Iris pigment epithelial cell (primary cell): ENCODE data around the gene LPAR1.

ENCODE experiments used
- DNase-seq: peaks from one replicate; pipeline ENCODE4 v3.0.0-alpha.2; 2011; ENCODE audit warnings: low read depth

The LPAR1 gene

GRCh38 chr9:111037708-111038330 is 451 bp downstream of the LPAR1 start:
- peak; percentile 52 for DNase-seq

- peak; percentile 64 for DNase-seq
Measured at GRCh38 chr9:111037356-111037707, 938 bp downstream of the LPAR1 start.

- peak; percentile 54 for DNase-seq
Measured at GRCh38 chr9:111036946-111037345, 1.3 kb downstream of the LPAR1 start.

GRCh38 chr9:111036429-111036789 is 1.9 kb downstream of the LPAR1 start:
- peak; percentile 72 for DNase-seq

GRCh38 chr9:111035543-111036428 is 2.5 kb downstream of the LPAR1 start:
- no peak for DNase-seq

- peak; percentile 37 for DNase-seq
Measured at GRCh38 chr9:111034898-111035539, 3.3 kb downstream of the LPAR1 start.

- peak; percentile 28 for DNase-seq
Measured at GRCh38 chr9:111034170-111034897, 3.9 kb downstream of the LPAR1 start.

GRCh38 chr9:111030492-111030891 is 7.8 kb downstream of the LPAR1 start:
- no peak for DNase-seq

- no peak for DNase-seq
Measured at GRCh38 chr9:111029260-111029659, 9.0 kb downstream of the LPAR1 start.

GRCh38 chr9:111027798-111028197 is 10.5 kb downstream of the LPAR1 start:
- DNase-seq = no peak

- no peak for DNase-seq
Measured at GRCh38 chr9:111023128-111023527, 15.1 kb downstream of the LPAR1 start.

- no peak for DNase-seq
Measured at GRCh38 chr9:111020594-111020993, 17.7 kb downstream of the LPAR1 start.

GRCh38 chr9:111016426-111017045 is 21.7 kb downstream of the LPAR1 start:
- DNase-seq = peak; percentile 84

GRCh38 chr9:111016016-111016415 is 22.3 kb downstream of the LPAR1 start:
- no peak for DNase-seq

- DNase-seq = no peak
Measured at GRCh38 chr9:111013707-111014106, 24.6 kb downstream of the LPAR1 start.

GRCh38 chr9:111013250-111013649 is 25.0 kb downstream of the LPAR1 start:
- DNase-seq = no peak

- no peak for DNase-seq
Measured at GRCh38 chr9:111008158-111009075, 29.9 kb downstream of the LPAR1 start.

- DNase-seq = no peak
Measured at GRCh38 chr9:111005746-111006470, 32.4 kb downstream of the LPAR1 start.

- DNase-seq = no peak
Measured at GRCh38 chr9:111004936-111005335, 33.3 kb downstream of the LPAR1 start.

GRCh38 chr9:111003182-111003581 is 35.1 kb downstream of the LPAR1 start:
- DNase-seq = no peak
